Testis (tissue), 3 donors: ENCODE measurements around the gene RPLP2. TPM values are rescaled to one million over a fixed set of nuclear protein-coding genes. Genes with fewer than 3 reads are reported as not detected.

Source experiments
- DNase-seq: peaks from one replicate; pipeline ENCODE4 v3.0.0-alpha.2; 2019
- H3K27ac ChIP-seq, 2 donors: fragments of 200-600 bp; sonication (generic); one replicate each; pipeline ENCODE4 v1.5.1; 2019
- H3K27me3 ChIP-seq: fragments of 200-600 bp; sonication (generic); one replicate; pipeline ENCODE4 v1.5.1; 2019
- H3K36me3 ChIP-seq: fragments of 200-600 bp; sonication (generic); one replicate; pipeline ENCODE4 v1.5.1; 2017; ENCODE audit warnings: low read depth; ENCODE audit errors: missing control alignments
- H3K4me1 ChIP-seq: fragments of 200-600 bp; sonication (generic); one replicate; pipeline ENCODE4 v1.5.1; 2019
- H3K4me3 ChIP-seq, 2 donors: fragments of 200-600 bp; sonication (generic); one replicate each; pipeline ENCODE4 v1.5.1; 2017 to 2019
- H3K9me3 ChIP-seq: fragments of 200-600 bp; sonication (generic); one replicate; pipeline ENCODE4 v1.5.1; 2017
- POLR2A ChIP-seq: fragments of 450-650 bp; IDR thresholded peaks from one replicate; pipeline ENCODE4 v1.6.1; 2017; ENCODE audit warnings: antibody characterized with exemption, mild to moderate bottlenecking, moderate library complexity
- WGBS, 2 donors: methylation state at CpG; one replicate each; pipeline ENCODE4 v1.1.5; 2018; 5-methylcytosine and 5-hydroxymethylcytosine counted together
- intact Hi-C: fragments of 100-400 bp; cut with DNase I; formaldehyde crosslinking; loops from one replicate; pipeline ENCODE4 v1.15.1; 2023; ENCODE audit warnings: low total_unique reads
- polyA plus RNA-seq: library from polyadenylated mRNA; stranded (reverse); fragments of 350-450 nt; fragmentation: Illumina TruSeq; extraction: RNeasy Lipid Tissue Mini Kit (QIAGEN cat#74804); gene quantifications from one replicate; pipeline ENCODE4 v1.2.3, GENCODE V29; 2014; ENCODE audit warnings: low read depth, low replicate concordance; ENCODE audit not compliant: insufficient read depth
- total RNA-seq, 2 donors: library from RNA; depleted of rRNA; stranded (reverse); fragments of >200 nt; gene quantifications; one replicate each; pipeline ENCODE4 v1.2.3, GENCODE V29; 2016
- TF ChIP-seq, protein P1 (sequence below), 3 experiments: fragments of 450-650 bp in 2 of 3; fragments of 200-600 bp in 1 of 3; sonication (generic) in 1 of 3; IDR thresholded peaks; one replicate each; pipeline ENCODE4 v1.5.1; 2016 to 2019; ENCODE audit warnings: antibody characterized with exemption in 3 of 3, mild to moderate bottlenecking in 2 of 3, moderate library complexity in 1 of 3

Gene RPLP2
- total and polyA plus RNA-seq, 3 donors from 2014 or later, result 193 to 943 (median 864) TPM

DNA sequence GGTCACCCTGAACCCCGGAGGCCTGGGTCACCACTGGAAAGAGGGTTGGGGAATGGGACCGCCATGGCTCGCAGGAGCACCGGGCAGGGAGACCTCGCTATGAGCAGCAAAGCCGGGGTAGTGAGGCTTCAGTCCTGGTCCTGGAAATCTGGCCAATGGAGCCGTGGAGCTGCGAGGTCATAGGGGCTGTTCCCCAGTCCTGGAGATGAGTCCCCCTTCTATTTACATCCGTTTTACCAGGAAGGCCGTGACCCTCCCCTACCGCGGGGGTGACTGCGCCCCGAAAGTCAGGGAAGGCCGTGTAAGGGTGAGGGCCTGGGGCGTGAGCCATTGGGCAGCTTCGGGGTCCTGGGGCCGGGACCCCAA lies 5.2 kb upstream of the RPLP2 start:
- H3K36me3 ChIP-seq, result no peaks in the 10 kb centered on the region
- H3K4me3 ChIP-seq, result peak overlapping the region; percentile 48 to 67
- 4% methylated on average over 14 of the region's 18 CpGs; no CpG with 5 or more reads in 1 of the 2 donors for WGBS, 2 donors
- H3K4me1 ChIP-seq, result peaks cover 21% of the 10 kb centered on the region
- intact Hi-C loops, result no loop called here
- H3K27me3 ChIP-seq, result no peaks in the 10 kb centered on the region
- H3K27ac ChIP-seq, result peak overlapping the region; percentile 60 to 81
- no peaks in the 10 kb centered on the region for H3K9me3 ChIP-seq
- TF ChIP-seq, protein P1, sequence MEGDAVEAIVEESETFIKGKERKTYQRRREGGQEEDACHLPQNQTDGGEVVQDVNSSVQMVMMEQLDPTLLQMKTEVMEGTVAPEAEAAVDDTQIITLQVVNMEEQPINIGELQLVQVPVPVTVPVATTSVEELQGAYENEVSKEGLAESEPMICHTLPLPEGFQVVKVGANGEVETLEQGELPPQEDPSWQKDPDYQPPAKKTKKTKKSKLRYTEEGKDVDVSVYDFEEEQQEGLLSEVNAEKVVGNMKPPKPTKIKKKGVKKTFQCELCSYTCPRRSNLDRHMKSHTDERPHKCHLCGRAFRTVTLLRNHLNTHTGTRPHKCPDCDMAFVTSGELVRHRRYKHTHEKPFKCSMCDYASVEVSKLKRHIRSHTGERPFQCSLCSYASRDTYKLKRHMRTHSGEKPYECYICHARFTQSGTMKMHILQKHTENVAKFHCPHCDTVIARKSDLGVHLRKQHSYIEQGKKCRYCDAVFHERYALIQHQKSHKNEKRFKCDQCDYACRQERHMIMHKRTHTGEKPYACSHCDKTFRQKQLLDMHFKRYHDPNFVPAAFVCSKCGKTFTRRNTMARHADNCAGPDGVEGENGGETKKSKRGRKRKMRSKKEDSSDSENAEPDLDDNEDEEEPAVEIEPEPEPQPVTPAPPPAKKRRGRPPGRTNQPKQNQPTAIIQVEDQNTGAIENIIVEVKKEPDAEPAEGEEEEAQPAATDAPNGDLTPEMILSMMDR (IDR thresholded peaks at IDR 0.05), result no peak
- TF ChIP-seq POLR2A, result no peak
- DNase-seq, result no peak

DNA sequence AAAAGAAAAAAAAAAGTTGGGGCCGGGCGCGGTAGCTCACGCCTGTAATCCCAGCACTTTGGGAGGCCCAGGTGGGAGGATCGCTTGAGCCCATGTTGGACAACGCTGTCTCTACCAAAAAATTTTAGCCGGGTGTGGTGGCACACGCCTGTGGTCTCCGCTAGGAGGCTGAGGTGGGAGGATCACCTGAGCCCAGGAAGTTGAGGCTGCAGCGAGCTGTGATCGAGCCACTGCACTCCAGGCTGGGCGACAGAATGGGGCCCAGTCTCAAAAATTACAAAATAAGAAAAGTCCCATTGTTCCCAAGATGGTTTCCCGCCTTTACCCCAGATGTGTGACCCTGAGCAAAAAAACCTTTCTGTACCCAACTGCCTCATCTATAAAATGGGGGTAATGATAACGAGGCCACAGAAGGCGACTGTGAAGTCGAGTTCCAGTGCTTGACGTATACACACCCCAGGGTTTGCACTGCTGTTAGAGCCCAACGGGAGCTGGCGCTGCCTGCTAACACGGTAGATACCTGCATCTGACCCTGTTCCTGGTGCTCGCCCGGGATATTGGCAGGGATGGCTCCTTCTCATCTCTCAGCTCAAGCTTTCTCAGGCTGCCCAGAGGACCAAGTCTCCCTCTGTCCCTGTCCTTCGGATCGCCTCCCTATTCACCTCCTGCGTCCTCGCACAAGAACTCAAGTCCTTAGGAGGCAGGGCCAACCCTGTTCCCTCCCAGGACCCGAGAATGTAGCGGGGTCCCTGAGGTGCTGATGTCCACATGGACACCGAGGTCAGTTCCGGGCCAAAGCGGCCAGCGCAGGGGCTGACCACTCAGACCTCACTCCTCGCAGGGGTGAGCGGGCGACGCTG lies 1.1 kb upstream of the RPLP2 start:
- 29 to 35% methylated on average over 15 to 28 of the region's 36 CpGs for WGBS, 2 donors
- H3K27ac ChIP-seq, result peak overlapping the region; percentile 96 to 98
- H3K4me1 ChIP-seq, result peaks cover 30% of the 10 kb centered on the region
- no peaks in the 10 kb centered on the region for H3K27me3 ChIP-seq
- peak overlapping the region; percentile 88 to 96 for H3K4me3 ChIP-seq
- no peaks in the 10 kb centered on the region for H3K9me3 ChIP-seq
- DNase-seq, result no peak
- intact Hi-C loops, result no loop called here
- no peaks in the 10 kb centered on the region for H3K36me3 ChIP-seq
- no peak for TF ChIP-seq POLR2A
- TF ChIP-seq, protein P1 (IDR thresholded peaks at IDR 0.05), result no peak

DNA sequence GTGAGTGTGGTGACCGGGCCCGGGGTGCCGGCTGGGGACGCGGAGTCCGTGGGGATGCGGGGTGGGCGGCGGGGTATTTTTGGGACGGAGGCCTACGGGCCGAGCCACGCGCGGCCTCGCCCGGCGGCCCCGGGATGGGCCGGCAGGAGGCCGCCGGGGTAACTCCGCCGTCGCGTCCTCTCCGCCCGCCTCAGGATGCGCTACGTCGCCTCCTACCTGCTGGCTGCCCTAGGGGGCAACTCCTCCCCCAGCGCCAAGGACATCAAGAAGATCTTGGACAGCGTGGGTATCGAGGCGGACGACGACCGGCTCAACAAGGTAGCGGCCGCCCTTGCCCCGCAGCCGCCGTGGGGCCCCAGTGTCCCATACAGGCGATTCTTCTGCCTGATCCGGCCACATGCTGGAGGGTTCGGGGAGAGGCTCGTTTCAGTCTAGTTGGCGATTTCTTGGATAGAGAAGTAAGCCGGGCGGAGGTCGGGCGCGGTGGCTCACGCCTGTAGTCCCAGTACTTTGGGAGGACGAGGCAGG lies 337 bp downstream of the RPLP2 start:
- 1 to 2% methylated on average over 17 to 36 of the region's 55 CpGs for WGBS, 2 donors
- H3K36me3 ChIP-seq, result no peaks in the 10 kb centered on the region
- H3K27me3 ChIP-seq, result no peaks in the 10 kb centered on the region
- no peaks in the 10 kb centered on the region for H3K9me3 ChIP-seq
- peaks cover 18% of the 10 kb centered on the region for H3K4me1 ChIP-seq
- H3K27ac ChIP-seq, result peak overlapping the region; percentile 96 to 98
- TF ChIP-seq, protein P1 (IDR thresholded peaks at IDR 0.05), result peak in 1 of 3 experiments; percentile 18
- no peak for TF ChIP-seq POLR2A
- intact Hi-C loops, result no loop called here
- peak overlapping the region; percentile 88 to 96 for H3K4me3 ChIP-seq
- DNase-seq, result no peak

DNA sequence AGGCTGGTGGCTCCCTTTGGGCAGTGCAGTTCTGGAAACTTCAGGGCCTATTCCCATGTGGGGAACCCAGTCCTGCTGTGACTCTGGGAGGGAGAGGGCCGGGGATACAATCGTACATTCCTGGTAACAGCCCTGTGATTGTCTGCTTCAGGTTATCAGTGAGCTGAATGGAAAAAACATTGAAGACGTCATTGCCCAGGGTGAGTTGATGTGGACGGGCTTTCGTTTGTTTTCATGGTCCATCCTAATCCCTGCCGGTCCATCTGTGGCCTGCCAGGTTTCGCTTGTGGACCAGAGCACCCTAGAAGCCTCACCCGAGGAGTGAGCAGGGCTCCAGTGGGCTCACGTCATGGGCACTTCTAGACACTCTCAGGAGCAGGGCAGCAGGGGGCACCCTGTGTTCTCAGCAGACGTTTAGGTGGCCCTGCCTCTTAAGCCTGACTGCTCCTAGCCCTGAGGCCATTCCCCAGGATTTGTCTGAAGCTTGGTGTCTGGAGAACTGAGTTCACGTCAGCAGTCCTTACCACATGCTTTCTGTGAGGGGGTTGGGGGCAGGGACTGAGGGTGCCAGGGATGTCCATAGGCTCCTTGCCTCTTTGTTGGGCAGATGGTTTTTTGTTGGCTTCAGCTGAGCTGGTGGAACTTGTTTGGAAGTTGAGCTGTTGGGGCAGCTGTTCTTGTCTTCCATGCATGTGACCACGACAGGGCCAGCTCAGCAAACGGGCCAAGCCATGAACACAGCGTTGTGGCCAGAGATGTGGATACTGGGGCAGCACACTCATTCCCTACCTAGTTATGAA lies 1.9 kb downstream of the RPLP2 start:
- intact Hi-C loops, result no loop called here
- H3K36me3 ChIP-seq, result no peaks in the 10 kb centered on the region
- H3K9me3 ChIP-seq, result no peaks in the 10 kb centered on the region
- DNase-seq, result no peak
- WGBS, 2 donors, result 66 to 70% methylated on average over 13 to 14 of the region's 14 CpGs
- H3K4me3 ChIP-seq, result no peak overlapping the region
- no peaks in the 10 kb centered on the region for H3K27me3 ChIP-seq
- peaks cover 15% of the 10 kb centered on the region for H3K4me1 ChIP-seq
- TF ChIP-seq, protein P1 (IDR thresholded peaks at IDR 0.05), result no peak
- TF ChIP-seq POLR2A, result no peak
- no peak overlapping the region for H3K27ac ChIP-seq
